Measurements from ENCODE around the gene ASTL.

The ASTL gene

DNA sequence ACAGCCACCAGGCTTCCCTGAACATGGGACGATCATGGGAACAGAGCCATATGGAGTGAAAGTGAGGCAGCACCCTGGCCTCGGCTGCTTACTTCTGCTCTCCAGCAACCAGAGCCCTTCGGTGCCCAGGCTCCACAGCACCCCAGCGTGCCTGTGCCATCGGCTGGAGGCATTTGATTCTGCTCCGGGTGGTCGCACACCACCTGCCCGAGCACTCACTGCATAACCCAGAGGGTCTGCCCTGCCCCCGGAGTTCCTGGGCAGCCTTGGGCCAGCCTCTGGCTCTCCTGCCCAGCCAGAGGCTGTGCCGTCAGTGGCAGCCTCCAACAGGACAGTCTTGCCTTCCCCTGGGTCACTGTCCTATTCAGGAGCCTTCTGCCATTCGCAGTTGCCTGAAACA is 3.9 kb downstream of the ASTL start:
- DNase-seq (ENCODE audit: low read depth) = no peak
- H3K4me3 ChIP-seq (ENCODE audit: low read depth, low read length) = no peak overlapping the region
- no peak for TF ChIP-seq CTCF (IDR thresholded peaks at IDR 0.05; ENCODE audit: control insufficient read depth, extremely low read depth, insufficient read depth)

GRCh38 chr2:96131813-96132745 is 6.2 kb downstream of the ASTL start:
- no peak for TF ChIP-seq CTCF (IDR thresholded peaks at IDR 0.05; ENCODE audit: control insufficient read depth, extremely low read depth, insufficient read depth)
- no peak overlapping the region for H3K4me3 ChIP-seq (ENCODE audit: low read depth, low read length)
- no peak for DNase-seq (ENCODE audit: low read depth)

- no peak for TF ChIP-seq CTCF (IDR thresholded peaks at IDR 0.05; ENCODE audit: control insufficient read depth, extremely low read depth, insufficient read depth)
- no peak overlapping the region for H3K4me3 ChIP-seq (ENCODE audit: low read depth, low read length)
- DNase-seq (ENCODE audit: low read depth) = no peak
These were observed 7.0 kb downstream of the ASTL start for GRCh38 chr2:96131152-96131812.

GRCh38 chr2:96130483-96130882 is 7.8 kb downstream of the ASTL start:
- no peak for TF ChIP-seq CTCF (IDR thresholded peaks at IDR 0.05; ENCODE audit: control insufficient read depth, extremely low read depth, insufficient read depth)
- no peak overlapping the region for H3K4me3 ChIP-seq (ENCODE audit: low read depth, low read length)
- no peak for DNase-seq (ENCODE audit: low read depth)

- no peak for TF ChIP-seq CTCF (IDR thresholded peaks at IDR 0.05; ENCODE audit: control insufficient read depth, extremely low read depth, insufficient read depth)
- H3K4me3 ChIP-seq (ENCODE audit: low read depth, low read length) = no peak overlapping the region
- no peak for DNase-seq (ENCODE audit: low read depth)
These were observed 8.7 kb downstream of the ASTL start for GRCh38 chr2:96129528-96130120.

DNA sequence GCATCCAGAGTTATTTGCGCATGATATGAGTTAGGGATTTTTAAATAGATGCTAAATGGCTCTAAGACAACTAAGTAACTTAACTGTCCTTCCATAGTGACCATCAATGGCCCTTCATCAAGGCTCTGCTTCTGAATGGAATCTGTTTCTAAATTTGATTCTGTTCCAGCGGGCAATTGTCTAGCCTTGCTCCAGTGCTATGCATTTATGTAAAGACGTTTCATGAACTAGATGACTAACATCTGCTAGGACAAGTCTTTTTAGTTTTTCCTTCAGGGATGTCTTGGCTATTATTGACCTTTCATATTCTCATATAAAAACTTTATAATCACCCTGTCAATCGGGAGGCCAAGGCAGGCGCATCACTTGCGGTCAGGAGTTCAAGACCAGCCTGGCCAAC is 9.8 kb downstream of the ASTL start:
- no peak overlapping the region for H3K4me3 ChIP-seq (ENCODE audit: low read depth, low read length)
- no peak for TF ChIP-seq CTCF (IDR thresholded peaks at IDR 0.05; ENCODE audit: control insufficient read depth, extremely low read depth, insufficient read depth)
- no peak for DNase-seq (ENCODE audit: low read depth)

Measured in LNCaP clone FGC (cell line).